ENCODE results near the gene FBXO30. TPM values are rescaled to one million over a fixed set of nuclear protein-coding genes. Genes with fewer than 3 reads are reported as not detected.

The FBXO30 gene
- polyA plus RNA-seq, 1 experiment, result 3.5 TPM

DNA sequence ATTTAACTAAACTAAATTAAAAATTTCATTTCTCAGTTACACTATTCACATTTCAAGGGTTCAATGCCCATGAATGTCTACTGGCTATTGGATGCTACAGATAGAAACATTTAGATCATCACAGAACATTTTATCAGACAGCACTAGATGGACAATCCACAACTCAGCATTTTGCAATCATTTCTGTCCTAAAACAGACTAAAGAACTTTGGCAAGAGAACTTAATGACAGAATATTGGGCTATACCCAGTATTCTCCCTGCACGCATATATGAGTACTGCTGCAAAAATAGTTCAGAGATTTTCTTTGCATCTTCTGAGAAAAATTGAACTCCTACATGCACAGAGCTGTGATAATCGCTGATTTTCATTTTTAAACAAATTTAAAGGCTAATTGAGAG is 36.1 kb upstream of the FBXO30 start:
- TF ChIP-seq, protein P1, sequence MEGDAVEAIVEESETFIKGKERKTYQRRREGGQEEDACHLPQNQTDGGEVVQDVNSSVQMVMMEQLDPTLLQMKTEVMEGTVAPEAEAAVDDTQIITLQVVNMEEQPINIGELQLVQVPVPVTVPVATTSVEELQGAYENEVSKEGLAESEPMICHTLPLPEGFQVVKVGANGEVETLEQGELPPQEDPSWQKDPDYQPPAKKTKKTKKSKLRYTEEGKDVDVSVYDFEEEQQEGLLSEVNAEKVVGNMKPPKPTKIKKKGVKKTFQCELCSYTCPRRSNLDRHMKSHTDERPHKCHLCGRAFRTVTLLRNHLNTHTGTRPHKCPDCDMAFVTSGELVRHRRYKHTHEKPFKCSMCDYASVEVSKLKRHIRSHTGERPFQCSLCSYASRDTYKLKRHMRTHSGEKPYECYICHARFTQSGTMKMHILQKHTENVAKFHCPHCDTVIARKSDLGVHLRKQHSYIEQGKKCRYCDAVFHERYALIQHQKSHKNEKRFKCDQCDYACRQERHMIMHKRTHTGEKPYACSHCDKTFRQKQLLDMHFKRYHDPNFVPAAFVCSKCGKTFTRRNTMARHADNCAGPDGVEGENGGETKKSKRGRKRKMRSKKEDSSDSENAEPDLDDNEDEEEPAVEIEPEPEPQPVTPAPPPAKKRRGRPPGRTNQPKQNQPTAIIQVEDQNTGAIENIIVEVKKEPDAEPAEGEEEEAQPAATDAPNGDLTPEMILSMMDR (IDR thresholded peaks at IDR 0.05; ENCODE audit: insufficient read depth, low read depth, low read length), result no peak
- Histone ChIP-seq H3K4me3 (ENCODE audit: low read depth, low read length) (no peak overlapping the region), H3K36me3 (ENCODE audit: control insufficient read depth, insufficient read depth, low read length) (no peaks in the 10 kb centered on the region), H3K27me3 (ENCODE audit: control insufficient read depth, insufficient read depth, low read length) (no peaks in the 10 kb centered on the region)
- DNase-seq (ENCODE audit: low read depth), result no peak
- ChIA-PET CTCF (no interaction called here), POLR2A (no interaction called here)

DNA sequence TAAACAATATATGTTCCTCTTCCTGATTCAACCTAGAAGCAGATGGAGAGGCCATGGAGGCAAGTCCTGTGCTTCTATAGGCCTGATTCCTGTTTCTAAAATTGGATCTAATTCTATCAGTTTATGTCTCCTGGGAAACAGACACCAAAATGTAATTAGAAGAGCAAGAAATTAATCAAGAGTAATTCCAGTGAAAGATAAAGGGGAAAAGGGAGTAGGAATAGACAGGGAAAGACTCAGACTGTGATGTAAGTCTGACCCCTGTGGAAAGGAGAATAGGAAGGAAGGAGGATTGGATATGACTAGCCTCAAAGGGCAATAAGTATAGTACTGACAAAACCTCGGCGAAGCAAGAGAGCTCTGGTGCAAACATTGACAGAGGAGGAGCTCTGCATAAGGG is 33.9 kb upstream of the FBXO30 start:
- Histone ChIP-seq H3K4me3 (ENCODE audit: low read depth, low read length) (no peak overlapping the region), H3K27me3 (ENCODE audit: control insufficient read depth, insufficient read depth, low read length) (no peaks in the 10 kb centered on the region), H3K36me3 (ENCODE audit: control insufficient read depth, insufficient read depth, low read length) (no peaks in the 10 kb centered on the region)
- no peak for DNase-seq (ENCODE audit: low read depth)
- CTCF ChIA-PET, result no interaction called here
- TF ChIP-seq, protein P1 (IDR thresholded peaks at IDR 0.05; ENCODE audit: insufficient read depth, low read depth, low read length), result no peak
- POLR2A ChIA-PET, result no interaction called here

- TF ChIP-seq, protein P1 (IDR thresholded peaks at IDR 0.05; ENCODE audit: insufficient read depth, low read depth, low read length), result no peak
- no peaks in the 10 kb centered on the region for H3K27me3 ChIP-seq (ENCODE audit: control insufficient read depth, insufficient read depth, low read length)
- no peaks in the 10 kb centered on the region for H3K36me3 ChIP-seq (ENCODE audit: control insufficient read depth, insufficient read depth, low read length)
- H3K4me3 ChIP-seq (ENCODE audit: low read depth, low read length), result no peak overlapping the region
- POLR2A ChIA-PET, result interaction anchor here (0.6 kb wide), 1 partner anchor 30 kb away, joined by 3 read pairs; no protein-coding TSS in a partner anchor
- no peak for DNase-seq (ENCODE audit: low read depth)
- CTCF ChIA-PET, result no interaction called here
Observed at GRCh38 chr6:145845557-145845956, 31.0 kb upstream of the FBXO30 start.

DNA sequence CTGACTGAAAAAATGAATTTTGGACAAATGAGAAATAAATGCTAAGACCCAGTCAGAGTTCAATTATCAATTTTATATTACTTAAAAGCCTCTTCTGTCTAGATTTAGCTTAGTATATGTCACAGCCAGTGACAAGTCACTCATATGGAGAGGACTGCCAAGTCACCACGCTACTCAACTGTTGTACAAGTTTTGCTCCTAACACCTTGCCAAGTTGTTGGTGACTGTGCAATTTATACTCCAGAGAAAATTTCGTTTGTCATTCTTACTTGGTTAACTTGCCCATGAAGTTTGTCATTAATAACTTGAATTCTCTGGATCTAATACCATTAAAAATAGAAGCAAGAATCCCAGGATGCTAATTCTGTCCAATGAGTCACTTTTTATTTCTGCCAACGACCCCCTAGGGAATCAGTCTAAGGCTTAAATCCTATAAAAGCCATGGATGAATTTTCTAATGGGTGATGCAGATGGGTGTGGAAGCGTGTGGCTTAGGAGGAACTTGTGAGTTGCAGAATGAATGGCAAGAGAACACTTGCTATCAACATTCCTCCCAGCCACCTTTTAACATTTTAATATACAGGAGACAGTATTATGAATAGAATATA is 30.4 kb upstream of the FBXO30 start:
- Histone ChIP-seq H3K27me3 (ENCODE audit: control insufficient read depth, insufficient read depth, low read length) (no peaks in the 10 kb centered on the region), H3K36me3 (ENCODE audit: control insufficient read depth, insufficient read depth, low read length) (no peaks in the 10 kb centered on the region), H3K4me3 (ENCODE audit: low read depth, low read length) (no peak overlapping the region)
- ChIA-PET CTCF (no interaction called here), POLR2A (no interaction called here)
- no peak for DNase-seq (ENCODE audit: low read depth)
- TF ChIP-seq, protein P1 (IDR thresholded peaks at IDR 0.05; ENCODE audit: insufficient read depth, low read depth, low read length), result no peak

GRCh38 chr6:145842693-145843546 is 28.3 kb upstream of the FBXO30 start:
- DNase-seq (ENCODE audit: low read depth), result no peak
- CTCF ChIA-PET, result interaction anchor here (0.5 to 1.0 kb wide), 2 partner anchors 13 to 20 kb away, joined by 3 read pairs; no protein-coding TSS in a partner anchor
- no peaks in the 10 kb centered on the region for H3K36me3 ChIP-seq (ENCODE audit: control insufficient read depth, insufficient read depth, low read length)
- no peaks in the 10 kb centered on the region for H3K27me3 ChIP-seq (ENCODE audit: control insufficient read depth, insufficient read depth, low read length)
- TF ChIP-seq, protein P1 (IDR thresholded peaks at IDR 0.05; ENCODE audit: insufficient read depth, low read depth, low read length), result no peak
- POLR2A ChIA-PET, result no interaction called here
- H3K4me3 ChIP-seq (ENCODE audit: low read depth, low read length), result no peak overlapping the region

Data from BJ (cell line).